ENCODE data around the gene CLPTM1L.

Gene CLPTM1L

DNA sequence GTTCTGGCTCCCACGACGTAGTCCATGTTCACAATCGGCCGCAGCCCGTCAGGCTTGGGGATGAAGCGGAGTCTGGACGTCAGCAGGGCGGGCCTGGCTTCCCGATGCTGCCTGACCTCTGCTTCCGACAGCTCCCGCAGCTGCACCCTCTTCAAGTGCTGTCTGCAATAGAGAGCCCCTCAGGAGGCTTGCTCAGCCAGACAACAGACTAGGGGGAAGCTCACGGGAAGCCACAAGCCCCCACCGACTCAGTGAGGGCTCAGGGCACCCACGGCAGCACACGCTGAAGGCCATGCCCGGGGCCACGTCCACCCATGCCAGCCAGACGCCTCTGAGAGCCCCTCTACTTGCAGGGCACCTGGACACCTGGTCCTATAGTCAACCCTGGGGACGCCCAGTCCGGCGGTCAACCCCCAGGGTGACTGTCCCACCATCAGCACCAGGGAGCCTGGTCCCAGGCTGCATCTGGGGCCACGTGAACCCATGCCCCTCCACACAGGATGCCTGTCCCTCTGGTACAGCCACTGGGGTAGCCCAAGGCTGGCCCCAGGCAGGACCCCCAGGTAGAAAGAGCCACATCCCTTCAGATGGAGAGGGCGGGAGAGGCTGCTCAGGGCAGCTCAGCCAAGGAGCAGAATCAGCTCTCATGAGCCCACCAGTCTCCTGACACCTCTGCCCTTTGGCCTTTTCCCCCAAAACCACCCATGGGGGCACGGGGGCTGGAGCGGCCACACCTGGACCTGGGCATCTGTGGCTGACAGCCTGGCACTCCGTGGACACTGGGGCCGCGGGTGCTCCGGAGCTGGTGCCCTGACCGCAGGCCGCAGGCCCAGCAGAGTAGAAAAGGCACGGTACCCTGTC lies 64.5 kb downstream of the CLPTM1L start:
- no peak for TF ChIP-seq CTCF (conservative IDR thresholded peaks at IDR 0.05; ENCODE audit: control insufficient read depth, insufficient read depth, low read depth, low read length)
- no peak overlapping the region for H3K4me3 ChIP-seq (ENCODE audit: control insufficient read depth, low read depth, low read length)
- no peak for DNase-seq (ENCODE audit: low read depth)

- TF ChIP-seq CTCF (conservative IDR thresholded peaks at IDR 0.05; ENCODE audit: control insufficient read depth, insufficient read depth, low read depth, low read length), result no peak
- no peak overlapping the region for H3K4me3 ChIP-seq (ENCODE audit: control insufficient read depth, low read depth, low read length)
- DNase-seq (ENCODE audit: low read depth), result no peak
Observed at GRCh38 chr5:1279443-1280151, 65.3 kb downstream of the CLPTM1L start.

DNA sequence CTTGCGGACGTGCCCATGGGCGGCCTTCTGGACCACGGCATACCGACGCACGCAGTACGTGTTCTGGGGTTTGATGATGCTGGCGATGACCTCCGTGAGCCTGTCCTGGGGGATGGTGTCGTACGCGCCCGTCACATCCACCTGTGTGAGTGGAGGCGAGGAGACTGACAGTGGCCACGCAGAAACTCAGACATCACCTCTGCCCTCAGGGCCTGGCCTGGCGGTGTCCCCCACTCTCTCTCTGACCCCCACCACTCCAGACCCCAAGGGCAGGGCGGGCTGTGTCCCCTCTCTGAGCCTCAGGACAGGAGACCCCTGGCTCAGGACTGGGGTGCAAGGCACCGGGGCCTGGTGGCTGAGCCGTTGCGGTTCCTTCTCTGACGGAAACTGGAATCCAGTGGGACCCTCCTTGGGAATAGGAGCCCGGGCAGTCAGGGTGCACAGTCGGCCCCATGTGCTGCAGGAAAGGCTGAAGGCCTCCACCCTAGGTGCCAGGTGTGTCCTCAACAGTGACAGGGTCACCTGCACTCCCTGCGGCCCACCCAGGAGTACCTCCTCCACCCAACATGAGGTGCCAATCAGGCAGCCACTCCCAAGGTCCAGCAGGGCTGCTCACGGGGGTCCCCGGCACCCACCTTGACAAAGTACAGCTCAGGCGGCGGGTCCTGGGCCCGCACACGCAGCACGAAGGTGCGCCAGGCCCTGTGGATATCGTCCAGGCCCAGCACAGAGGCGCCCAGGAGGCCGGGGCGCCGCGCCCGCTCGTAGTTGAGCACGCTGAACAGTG lies 66.0 kb downstream of the CLPTM1L start:
- H3K4me3 ChIP-seq (ENCODE audit: control insufficient read depth, low read depth, low read length), result no peak overlapping the region
- no peak for TF ChIP-seq CTCF (conservative IDR thresholded peaks at IDR 0.05; ENCODE audit: control insufficient read depth, insufficient read depth, low read depth, low read length)
- no peak for DNase-seq (ENCODE audit: low read depth)

DNA sequence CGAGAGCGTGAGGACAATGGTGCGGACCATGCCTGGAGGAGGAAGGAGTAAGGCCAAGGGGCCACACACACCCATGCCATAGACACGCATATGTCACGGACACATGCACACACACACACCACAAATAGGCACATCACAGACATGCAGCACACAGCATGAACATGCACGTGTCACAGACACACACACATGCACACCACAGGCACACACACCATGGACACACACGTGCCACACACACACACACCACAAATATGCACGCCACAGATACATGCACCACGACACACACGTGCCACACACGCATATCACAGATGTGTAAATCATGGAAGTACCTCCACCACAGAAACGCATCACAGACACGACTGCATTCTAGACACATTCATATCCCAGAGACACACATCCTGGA lies 66.7 kb downstream of the CLPTM1L start:
- no peak overlapping the region for H3K4me3 ChIP-seq (ENCODE audit: control insufficient read depth, low read depth, low read length)
- DNase-seq (ENCODE audit: low read depth), result no peak
- TF ChIP-seq CTCF (conservative IDR thresholded peaks at IDR 0.05; ENCODE audit: control insufficient read depth, insufficient read depth, low read depth, low read length), result no peak

DNA sequence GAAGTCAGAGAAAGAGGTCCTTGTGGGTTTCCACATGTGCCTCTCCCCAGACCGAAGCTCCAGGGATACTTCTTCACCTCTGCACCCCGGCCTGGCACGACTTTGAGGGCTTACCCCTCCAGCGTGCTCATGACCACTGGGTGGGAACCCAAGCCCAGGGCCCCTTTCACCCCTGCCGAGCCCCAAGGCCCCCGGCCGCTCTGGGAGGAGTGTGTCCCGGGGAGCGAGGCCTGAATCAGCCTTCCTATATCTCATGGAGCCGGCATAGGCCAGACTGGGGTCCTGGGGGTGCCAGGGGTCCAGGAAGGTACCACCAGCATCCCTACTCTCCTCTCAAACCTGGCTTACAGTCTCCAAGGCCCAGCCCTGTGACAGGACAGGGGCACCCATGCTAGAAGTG lies 67.1 kb downstream of the CLPTM1L start:
- no peak overlapping the region for H3K4me3 ChIP-seq (ENCODE audit: control insufficient read depth, low read depth, low read length)
- no peak for TF ChIP-seq CTCF (conservative IDR thresholded peaks at IDR 0.05; ENCODE audit: control insufficient read depth, insufficient read depth, low read depth, low read length)
- no peak for DNase-seq (ENCODE audit: low read depth)

GRCh38 chr5:1277331-1277730 lies 67.6 kb downstream of the CLPTM1L start:
- DNase-seq (ENCODE audit: low read depth), result no peak
- TF ChIP-seq CTCF (conservative IDR thresholded peaks at IDR 0.05; ENCODE audit: control insufficient read depth, insufficient read depth, low read depth, low read length), result no peak
- no peak overlapping the region for H3K4me3 ChIP-seq (ENCODE audit: control insufficient read depth, low read depth, low read length)
